GM18858 (cell line): ENCODE data around the gene AP4B1.
"Not testable (repeated sequence)": the region's sequence is repeated elsewhere in the genome, so short reads cannot be mapped to it uniquely, and the experiment has no call there.

Source experiments
- ATAC-seq: cut with Tn5 transposase; IDR thresholded peaks from one replicate; pipeline ENCODE4 v1.9.1; 2021; ENCODE audit not compliant: unreplicated experiment

Gene AP4B1

DNA sequence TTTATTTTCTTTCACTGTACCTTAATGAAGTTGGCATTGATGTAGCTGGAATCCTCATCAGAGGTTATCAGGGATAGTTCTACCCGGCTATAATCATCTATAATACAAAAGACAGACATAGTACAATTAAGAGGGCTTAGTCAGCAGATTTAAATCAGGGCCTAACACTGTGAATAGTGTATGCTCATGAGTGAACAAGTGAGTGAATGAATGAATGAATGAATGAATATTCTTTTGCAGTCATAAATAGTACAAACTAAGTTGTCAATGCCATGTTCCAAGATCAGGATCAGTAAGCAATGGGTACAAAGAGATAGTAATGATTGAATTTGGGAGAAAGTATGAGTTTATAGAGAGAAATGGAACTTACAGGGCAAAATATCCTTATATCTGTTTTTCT is 45.6 kb downstream of the AP4B1 start:
- no peak for ATAC-seq

DNA sequence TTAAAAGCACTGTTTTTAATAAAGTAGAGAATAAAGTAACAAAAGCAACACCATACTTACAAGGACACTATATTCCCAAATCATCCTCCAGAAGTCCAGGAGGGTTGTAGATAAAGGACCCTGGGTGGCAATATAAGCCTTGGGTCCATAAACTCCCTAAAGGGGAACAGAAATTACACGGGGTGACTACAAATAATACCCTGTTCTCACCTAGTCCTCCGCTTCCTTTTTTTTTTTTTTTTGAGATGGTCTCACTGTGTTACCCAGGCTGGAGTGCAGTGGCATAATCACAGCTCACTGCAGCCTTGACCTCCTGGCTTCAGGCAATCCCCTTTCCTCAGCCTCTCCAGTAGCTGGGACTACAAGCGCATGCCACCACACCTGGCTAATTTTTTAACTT is 46.2 kb downstream of the AP4B1 start:
- ATAC-seq = no peak

DNA sequence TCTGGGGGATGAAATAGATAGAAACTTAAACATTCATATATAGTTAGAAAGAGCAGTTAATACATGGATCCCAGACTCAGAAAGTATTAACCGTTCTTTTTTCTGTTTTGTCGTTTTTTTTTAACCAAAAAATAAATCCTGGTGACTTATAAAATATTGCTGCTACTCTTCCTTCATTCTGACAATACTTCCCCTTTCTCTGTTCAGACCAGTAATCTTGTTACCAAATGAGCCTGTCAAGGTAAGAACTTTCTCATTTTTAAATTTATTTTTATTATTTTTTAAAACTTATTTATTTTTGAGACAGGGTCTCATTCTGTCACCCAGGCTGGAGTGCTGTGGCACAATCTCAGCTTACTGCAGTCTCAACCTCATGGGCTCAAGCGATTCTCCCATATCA is 46.8 kb downstream of the AP4B1 start:
- ATAC-seq = no peak

DNA sequence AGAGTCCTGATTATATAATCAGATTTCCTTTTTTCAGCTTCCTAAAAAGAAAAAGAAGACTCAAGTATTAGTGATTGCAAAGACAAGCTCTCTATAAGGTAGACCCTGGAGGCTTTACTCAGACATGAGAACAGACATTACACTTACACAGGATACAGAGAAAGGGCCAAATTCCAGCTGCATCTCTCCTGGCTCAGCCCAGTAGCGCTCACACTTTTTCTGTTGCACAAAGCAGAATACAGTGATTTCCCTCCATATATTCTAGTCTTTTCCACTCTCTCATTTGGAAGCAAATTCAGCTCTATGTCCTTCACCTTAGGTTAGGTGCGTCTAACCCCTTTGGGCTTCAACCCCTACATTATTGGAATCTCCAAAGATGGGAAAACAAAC is 48.2 kb downstream of the AP4B1 start:
- ATAC-seq = no peak

DNA sequence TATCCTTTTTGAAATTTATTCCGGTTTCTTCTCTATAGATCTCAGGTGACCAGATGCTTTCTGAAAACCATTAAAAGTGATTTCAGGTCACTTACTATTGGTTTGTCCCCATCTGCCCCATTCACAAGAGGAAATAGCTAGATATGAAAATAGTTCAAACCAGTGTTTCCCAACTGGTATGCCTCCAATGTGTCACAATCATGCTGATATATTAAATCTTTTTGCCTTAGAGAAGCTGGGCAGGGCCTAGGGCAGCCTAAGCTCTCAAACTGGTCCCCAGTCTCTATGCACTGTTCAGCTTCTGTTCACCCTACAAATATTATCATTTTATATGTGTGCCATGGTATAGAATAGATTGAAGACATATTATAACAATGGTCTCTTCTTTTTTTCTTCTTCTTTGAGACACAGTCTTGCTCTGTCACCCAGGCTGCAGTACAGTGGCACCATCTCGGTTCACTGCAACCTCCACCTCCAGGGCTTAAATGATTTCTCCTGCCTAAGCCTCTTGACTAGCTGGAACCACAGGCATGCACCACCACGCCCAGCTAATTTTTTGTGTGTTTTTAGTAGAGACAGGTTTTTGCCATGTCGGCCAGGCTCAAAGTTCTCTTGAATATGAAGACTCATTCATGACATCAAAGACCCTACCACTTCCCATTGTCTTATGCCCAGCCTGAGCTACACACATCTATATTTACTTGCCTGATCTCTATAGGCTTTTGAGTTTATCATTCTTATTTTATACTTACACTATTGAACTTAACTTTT is 48.8 kb downstream of the AP4B1 start:
- ATAC-seq = no peak

DNA sequence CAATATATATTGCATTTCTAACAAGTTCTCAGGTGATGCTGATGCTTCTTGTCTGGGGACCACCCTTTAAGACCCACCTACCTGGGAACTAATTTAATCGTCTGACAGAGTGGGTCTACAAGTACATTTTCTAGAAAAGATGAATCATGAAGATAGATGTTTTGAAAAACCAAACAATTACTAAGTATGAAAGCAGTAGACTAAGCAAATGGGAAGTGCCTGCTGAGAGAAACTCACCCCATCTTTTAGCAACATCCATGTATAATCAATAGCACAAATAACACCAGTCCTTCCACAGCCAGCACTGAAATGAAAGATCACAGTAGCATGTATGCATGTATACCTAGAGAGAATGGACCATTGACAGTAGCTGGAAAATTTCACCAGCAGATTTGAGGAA is 50.4 kb downstream of the AP4B1 start:
- ATAC-seq = no peak

DNA sequence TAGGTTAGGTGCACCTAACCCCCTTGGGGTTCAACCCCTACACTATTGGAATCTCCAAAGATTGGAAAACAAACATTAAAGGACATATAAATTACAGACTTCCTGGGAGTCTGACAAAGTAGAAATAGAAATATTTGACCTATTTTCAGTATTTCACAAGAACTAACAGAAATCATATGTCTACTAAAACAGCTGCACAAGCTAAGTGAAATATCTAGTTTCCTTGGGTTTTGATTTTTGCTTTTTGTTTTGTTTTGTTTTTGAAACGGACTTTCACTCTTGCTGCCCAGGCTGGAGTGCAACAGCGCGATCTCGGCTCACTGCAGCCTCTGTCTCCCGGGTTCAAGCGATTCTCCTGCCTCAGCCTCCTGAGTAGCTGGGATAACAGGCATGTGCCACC is 51.9 kb downstream of the AP4B1 start:
- ATAC-seq = not testable (repeated sequence)

DNA sequence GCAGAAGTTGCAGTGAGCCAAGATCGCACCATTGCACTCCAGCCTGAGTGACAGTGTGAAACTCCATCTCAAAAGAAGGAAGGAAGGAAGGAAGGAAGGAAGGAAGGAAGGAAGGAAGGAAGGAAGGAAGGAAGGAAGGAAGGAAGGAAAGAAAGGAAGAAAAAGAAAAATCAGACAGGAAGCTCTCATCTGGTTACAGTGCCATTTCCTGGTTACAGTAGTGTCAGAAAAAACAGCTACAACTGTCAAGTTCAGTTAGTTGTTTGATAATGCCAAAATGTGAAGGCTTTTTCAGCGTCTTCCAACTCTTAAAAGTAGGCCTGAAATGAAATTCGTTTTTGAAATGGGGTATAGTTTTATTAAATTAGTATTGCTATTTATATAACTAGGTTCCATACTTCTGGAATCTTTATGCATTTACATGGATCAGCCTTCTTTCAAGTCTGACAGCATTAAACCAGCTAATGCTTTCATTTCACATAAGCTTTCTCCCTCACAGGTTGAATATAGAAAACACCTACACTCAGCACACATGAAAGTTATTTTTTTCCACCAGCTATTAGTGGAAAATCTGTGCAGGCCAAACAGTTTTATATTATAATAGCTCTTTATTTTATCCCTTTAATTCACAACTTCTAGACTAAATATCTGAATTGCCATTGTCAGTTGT is 54.3 kb downstream of the AP4B1 start:
- no peak for ATAC-seq

DNA sequence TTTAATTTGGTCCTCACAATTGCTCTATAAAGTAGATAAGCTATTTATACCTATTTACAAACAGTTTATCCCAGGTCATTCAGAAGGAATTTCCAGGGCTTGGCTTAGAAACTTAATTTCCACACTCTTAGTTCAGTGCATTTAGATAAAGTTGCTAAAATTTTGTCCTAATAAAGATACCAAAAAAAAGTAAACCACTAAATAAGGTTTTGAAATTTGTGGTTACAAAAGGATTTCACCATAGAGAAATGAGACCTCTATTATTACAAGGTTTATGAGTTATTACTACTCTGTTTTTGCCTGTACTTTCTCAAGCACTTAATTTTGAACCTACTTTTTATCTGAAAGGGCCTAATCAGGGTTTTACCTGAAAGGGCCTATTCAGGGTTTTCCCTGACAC is 55.5 kb downstream of the AP4B1 start:
- no peak for ATAC-seq

DNA sequence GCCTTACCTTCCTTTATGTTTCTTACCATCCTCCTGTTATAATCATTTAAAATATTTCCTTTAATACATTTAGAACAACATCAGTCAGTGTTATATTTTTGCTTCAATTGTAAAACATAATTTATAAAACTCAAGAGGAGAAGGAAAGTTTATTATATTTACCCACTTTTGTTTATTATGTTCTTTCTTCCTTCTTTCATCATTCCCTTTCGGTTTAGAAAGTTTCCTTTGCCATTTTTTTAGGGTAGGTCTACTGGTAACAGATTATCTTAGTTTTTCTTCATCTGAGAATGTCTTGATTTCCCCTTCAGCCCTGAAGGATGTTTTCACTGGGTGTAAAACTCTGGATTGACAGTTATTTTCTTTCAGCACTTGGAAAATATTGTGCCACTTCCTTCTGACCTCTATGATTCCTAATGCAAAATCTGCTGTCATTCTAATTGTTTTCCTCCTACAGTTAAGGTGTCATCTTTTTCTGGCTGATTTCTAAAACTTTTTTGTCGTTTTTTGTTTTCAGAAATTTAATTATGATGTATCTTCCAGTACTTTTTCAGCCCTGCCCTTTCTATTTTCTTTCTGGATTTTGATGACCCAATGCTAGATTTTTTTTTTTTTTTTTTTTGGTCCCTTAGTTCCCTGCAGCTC is 58.1 kb downstream of the AP4B1 start:
- ATAC-seq = no peak
